Gastrocnemius medialis (tissue), 4 donors: ENCODE data around the gene ZC3H7B. TPM values are rescaled to one million over a fixed set of nuclear protein-coding genes. Genes with fewer than 3 reads are reported as not detected.

ENCODE experiments used
- ATAC-seq, 2 donors: fragments of 150-250 bp; one replicate each; pipeline ENCODE4 v1.9.1; 2016
- DNase-seq, 2 donors: peaks; one replicate each; pipeline ENCODE4 v3.0.0-alpha.2; 2019
- H3K27ac ChIP-seq, 4 donors: fragments of 200-600 bp; sonication (generic); 1 replicate in 1 of 4; 2 replicates in 3 of 4; pipeline ENCODE4 v1.5.1; 2016 to 2018; ENCODE audit warnings: mild to moderate bottlenecking in 2 of 4, moderate library complexity in 1 of 4
- H3K27me3 ChIP-seq, 3 donors: fragments of 200-600 bp; sonication (generic) in 2 of 3; 1 replicate in 1 of 3; 2 replicates in 2 of 3; pipeline versions ENCODE4 v1.5.1 to v1.6.0; 2016 to 2019; ENCODE audit warnings: mild to moderate bottlenecking in 1 of 3, moderate library complexity in 1 of 3
- H3K36me3 ChIP-seq, 2 donors: fragments of 200-600 bp; sonication (generic) in 1 of 2; one replicate each; pipeline ENCODE4 v1.5.1; 2017 to 2018
- H3K4me1 ChIP-seq, 2 donors: fragments of 200-600 bp; sonication (generic) in 1 of 2; one replicate each; pipeline ENCODE4 v1.5.1; 2016 to 2017; ENCODE audit warnings: mild to moderate bottlenecking in 2 of 2
- H3K4me3 ChIP-seq, 4 donors: fragments of 200-600 bp; sonication (generic) in 3 of 4; 1 replicate in 1 of 4; 2 replicates in 3 of 4; pipeline ENCODE4 v1.5.1; 2016 to 2019; ENCODE audit warnings: mild to moderate bottlenecking in 2 of 4
- H3K9me3 ChIP-seq, 3 donors: fragments of 200-600 bp; sonication (generic) in 2 of 3; 1 replicate in 1 of 3; 2 replicates in 2 of 3; pipeline ENCODE4 v1.5.1; 2016 to 2019
- POLR2A ChIP-seq, 2 donors: fragments of 450-650 bp; IDR thresholded peaks; one replicate each; pipeline ENCODE4 v1.6.1; 2017; ENCODE audit warnings: antibody characterized with exemption in 2 of 2, mild to moderate bottlenecking in 2 of 2, moderate library complexity in 2 of 2
- in situ Hi-C, 4 donors: fragments of 200-750 bp; cut with MboI; loops; one replicate each; pipeline versions ENCODE4 v1.15.0 to v1.8.0; 2017; ENCODE audit warnings: low sequenced_read_pairs in 4 of 4
- intact Hi-C: fragments of 100-400 bp; cut with DNase I; formaldehyde crosslinking; loops from one replicate; pipeline ENCODE4 v1.15.1; 2023; ENCODE audit warnings: low total_unique reads
- total RNA-seq, 4 donors: library from RNA; depleted of rRNA; stranded (reverse); fragments of >200 nt; gene quantifications; one replicate each; pipeline versions ENCODE4 v1.1.0 to v1.2.3, GENCODE V29; 2016
- TF ChIP-seq, protein P1 (sequence below), 5 experiments: fragments of 450-650 bp in 3 of 5; fragments of 200-600 bp in 2 of 5; sonication (generic) in 2 of 5; IDR thresholded peaks in 4 of 5; conservative IDR thresholded peaks in 1 of 5; 1 replicate in 4 of 5; 2 replicates in 1 of 5; pipeline ENCODE4 v1.5.1; 2016 to 2019; ENCODE audit warnings: antibody characterized with exemption in 5 of 5, mild to moderate bottlenecking in 3 of 5, moderate library complexity in 3 of 5

Gene ZC3H7B
- total RNA-seq, 4 donors from 2014 or later, result 17.0 to 22.6 (median 20.5) TPM

DNA sequence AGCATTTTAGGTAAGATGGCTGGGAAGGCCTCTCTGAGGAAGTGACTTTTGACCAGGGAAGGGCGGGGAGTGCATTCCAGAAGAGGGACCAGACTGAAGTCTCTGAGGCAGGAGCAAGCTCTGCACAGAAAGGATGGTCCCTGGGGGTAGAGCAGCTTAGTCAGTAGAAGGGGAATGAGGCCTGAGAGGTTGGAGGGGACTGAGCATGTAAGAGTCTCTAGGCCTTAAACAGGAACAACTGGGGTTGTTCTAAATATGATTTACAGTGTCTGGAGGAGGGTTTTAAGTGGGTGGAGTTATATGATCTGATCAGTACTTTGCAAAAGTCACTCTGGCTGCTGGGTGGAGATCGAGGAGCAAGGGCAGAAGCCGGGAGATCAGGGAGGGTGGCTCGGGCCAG, 48.8 kb downstream of the ZC3H7B start:
- intact Hi-C loops, result no loop called here
- Histone ChIP-seq H3K27ac (peak overlapping the region in 3 of 4 donors; percentile 29 to 62 (median 33)), H3K27me3 (no peaks in the 10 kb centered on the region), H3K4me1 (peaks cover 3 to 12% of the 10 kb centered on the region in 2 donors), H3K4me3 (no peak overlapping the region), H3K36me3 (peaks cover 0 to 91% of the 10 kb centered on the region in 2 donors), H3K9me3 (no peaks in the 10 kb centered on the region)
- in situ Hi-C loops, result no loop called here
- TF ChIP-seq, protein P1, sequence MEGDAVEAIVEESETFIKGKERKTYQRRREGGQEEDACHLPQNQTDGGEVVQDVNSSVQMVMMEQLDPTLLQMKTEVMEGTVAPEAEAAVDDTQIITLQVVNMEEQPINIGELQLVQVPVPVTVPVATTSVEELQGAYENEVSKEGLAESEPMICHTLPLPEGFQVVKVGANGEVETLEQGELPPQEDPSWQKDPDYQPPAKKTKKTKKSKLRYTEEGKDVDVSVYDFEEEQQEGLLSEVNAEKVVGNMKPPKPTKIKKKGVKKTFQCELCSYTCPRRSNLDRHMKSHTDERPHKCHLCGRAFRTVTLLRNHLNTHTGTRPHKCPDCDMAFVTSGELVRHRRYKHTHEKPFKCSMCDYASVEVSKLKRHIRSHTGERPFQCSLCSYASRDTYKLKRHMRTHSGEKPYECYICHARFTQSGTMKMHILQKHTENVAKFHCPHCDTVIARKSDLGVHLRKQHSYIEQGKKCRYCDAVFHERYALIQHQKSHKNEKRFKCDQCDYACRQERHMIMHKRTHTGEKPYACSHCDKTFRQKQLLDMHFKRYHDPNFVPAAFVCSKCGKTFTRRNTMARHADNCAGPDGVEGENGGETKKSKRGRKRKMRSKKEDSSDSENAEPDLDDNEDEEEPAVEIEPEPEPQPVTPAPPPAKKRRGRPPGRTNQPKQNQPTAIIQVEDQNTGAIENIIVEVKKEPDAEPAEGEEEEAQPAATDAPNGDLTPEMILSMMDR (IDR thresholded peaks at IDR 0.05 in 4 of 5, conservative IDR thresholded peaks at IDR 0.05 in 1 of 5), result no peak
- TF ChIP-seq POLR2A (IDR thresholded peaks at IDR 0.05), result no peak
- DNase-seq (no peak), ATAC-seq (peak; percentile 17 to 21)

DNA sequence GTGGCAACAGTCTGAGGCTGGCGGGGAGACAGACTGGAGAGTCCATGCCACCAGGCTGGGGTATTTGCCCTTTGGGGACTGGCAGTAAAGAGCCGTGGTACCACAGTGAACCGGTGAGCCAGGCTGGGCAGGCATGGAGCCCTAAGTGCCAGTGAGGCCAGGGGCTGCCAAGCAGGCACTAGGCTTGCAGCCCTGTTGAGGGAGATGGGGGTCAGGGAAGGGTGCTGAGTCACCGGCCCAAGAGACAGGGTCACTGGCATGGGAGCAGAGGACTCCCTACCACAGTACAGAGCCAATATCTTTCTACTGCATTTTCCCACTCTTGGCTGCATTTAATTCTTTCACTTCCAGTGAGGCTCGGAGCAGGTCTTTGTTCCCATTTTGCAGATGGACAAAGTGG, 49.7 kb downstream of the ZC3H7B start:
- Histone ChIP-seq H3K27ac (peak overlapping the region; percentile 0 to 62 (median 31)), H3K4me1 (peaks cover 3 to 12% of the 10 kb centered on the region in 2 donors), H3K27me3 (no peaks in the 10 kb centered on the region), H3K4me3 (no peak overlapping the region), H3K36me3 (peaks cover 0 to 92% of the 10 kb centered on the region in 2 donors), H3K9me3 (no peaks in the 10 kb centered on the region)
- ATAC-seq (no peak), DNase-seq (no peak)
- intact Hi-C loops, result no loop called here
- no peak for TF ChIP-seq POLR2A (IDR thresholded peaks at IDR 0.05)
- TF ChIP-seq, protein P1 (IDR thresholded peaks at IDR 0.05 in 4 of 5, conservative IDR thresholded peaks at IDR 0.05 in 1 of 5), result no peak
- in situ Hi-C loops, result no loop called here

DNA sequence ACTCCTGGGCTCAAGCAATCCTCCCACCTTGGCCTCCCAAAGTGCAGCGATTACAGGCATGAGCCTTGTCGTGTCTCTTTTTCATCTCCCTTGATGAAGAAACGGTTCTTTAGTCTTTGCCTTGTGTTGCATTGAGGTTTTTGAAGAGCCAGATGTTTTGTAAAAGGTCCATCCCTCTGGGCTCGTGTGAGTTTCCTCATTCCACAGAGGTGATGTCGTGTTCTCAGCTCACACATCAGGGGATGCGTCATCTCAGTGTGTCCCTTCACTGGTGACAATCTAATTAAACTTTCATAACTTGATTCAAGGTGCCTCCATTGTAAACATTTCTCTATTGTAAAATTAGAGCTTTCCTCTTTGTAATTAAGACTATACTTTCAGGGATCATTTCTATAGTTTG, 50.7 kb downstream of the ZC3H7B start:
- in situ Hi-C loops, result no loop called here
- H3K27ac ChIP-seq, result peak overlapping the region in 1 of 4 donors; percentile 7

DNA sequence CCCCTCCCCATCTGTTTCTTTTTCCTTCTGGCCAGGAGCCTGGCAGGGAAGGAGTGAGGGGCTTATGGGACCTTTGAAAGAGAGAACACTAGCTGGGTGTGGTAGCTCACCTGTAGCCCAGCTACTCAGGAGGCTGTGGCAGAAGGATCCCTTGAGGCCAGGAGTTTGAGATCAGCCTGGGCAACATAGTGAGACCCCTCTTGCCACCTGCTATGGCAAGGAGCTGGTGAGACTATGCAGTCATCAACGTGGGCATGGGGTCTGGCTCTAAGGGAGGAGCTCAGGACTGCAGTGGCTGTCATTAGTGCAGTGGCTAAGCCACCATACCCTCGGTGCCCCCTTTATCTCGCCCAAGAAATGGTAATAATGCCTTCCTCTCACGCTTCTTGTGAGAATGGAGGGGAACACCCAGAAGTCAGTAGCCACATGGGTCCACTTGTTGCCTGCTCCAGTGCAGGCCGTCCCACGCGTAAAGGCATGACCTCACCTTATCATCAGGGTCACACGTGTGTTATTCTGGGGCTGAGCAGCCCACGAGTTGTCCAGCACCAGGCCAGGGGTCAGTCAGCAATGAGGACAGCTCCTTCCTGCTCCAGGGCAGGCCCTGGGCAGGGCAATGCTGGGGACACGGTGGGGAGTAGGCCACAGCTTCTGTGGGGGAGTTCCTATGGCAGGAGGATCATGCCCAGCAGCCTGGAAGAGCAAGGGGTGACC, 52.7 kb downstream of the ZC3H7B start:
- intact Hi-C loops, result no loop called here
- no peaks in the 10 kb centered on the region for H3K9me3 ChIP-seq
- no peaks in the 10 kb centered on the region for H3K27me3 ChIP-seq
- TF ChIP-seq POLR2A (IDR thresholded peaks at IDR 0.05), result no peak
- TF ChIP-seq, protein P1 (IDR thresholded peaks at IDR 0.05 in 4 of 5, conservative IDR thresholded peaks at IDR 0.05 in 1 of 5), result no peak
- in situ Hi-C loops, result no loop called here
- ATAC-seq, result no peak
- peaks cover 0 to 86% of the 10 kb centered on the region in 2 donors for H3K36me3 ChIP-seq
- no peak overlapping the region for H3K4me3 ChIP-seq
- no peak overlapping the region for H3K27ac ChIP-seq
- peaks cover 0 to 4% of the 10 kb centered on the region in 2 donors for H3K4me1 ChIP-seq
- DNase-seq, result no peak

More for the DNA sequence above, 50.7 kb downstream of the ZC3H7B start:
- TF ChIP-seq, protein P1 (IDR thresholded peaks at IDR 0.05 in 4 of 5, conservative IDR thresholded peaks at IDR 0.05 in 1 of 5), result no peak
- no peak for TF ChIP-seq POLR2A (IDR thresholded peaks at IDR 0.05)
- no peaks in the 10 kb centered on the region for H3K27me3 ChIP-seq
- ATAC-seq (peak; percentile 47 to 61), DNase-seq (peak in 1 of 2 donors; percentile 41)
- no peaks in the 10 kb centered on the region for H3K9me3 ChIP-seq
- H3K4me1 ChIP-seq, result peaks cover 3 to 11% of the 10 kb centered on the region in 2 donors
- peaks cover 0 to 93% of the 10 kb centered on the region in 2 donors for H3K36me3 ChIP-seq
- no peak overlapping the region for H3K4me3 ChIP-seq
- intact Hi-C loops, result no loop called here
